GM12865 (cell line): Measurements from ENCODE around the gene AQP5.
A peak's percentile ranks its signal among the peaks of the same experiment; 100 is the strongest.

Experiments used
- DNase-seq: peaks from one replicate; pipeline ENCODE4 v3.0.0; 2010; ENCODE audit warnings: low read depth
- H3K4me3 ChIP-seq: 2 replicates; pipeline ENCODE4 v1.5.1; 2011; ENCODE audit warnings: mild to moderate bottlenecking, low read depth, low read length, control low read depth
- CTCF ChIP-seq: IDR thresholded peaks from 2 replicates; pipeline ENCODE4 v1.5.1; 2011; ENCODE audit warnings: low read length, control low read depth, low read depth, inconsistent platforms; ENCODE audit not compliant: insufficient read depth; ENCODE audit errors: missing control alignments

The AQP5 gene

GRCh38 chr12:49965836-49966235 is 4.2 kb downstream of the AQP5 start:
- no peak for TF ChIP-seq CTCF
- no peak overlapping the region for H3K4me3 ChIP-seq
- DNase-seq, result no peak

DNA sequence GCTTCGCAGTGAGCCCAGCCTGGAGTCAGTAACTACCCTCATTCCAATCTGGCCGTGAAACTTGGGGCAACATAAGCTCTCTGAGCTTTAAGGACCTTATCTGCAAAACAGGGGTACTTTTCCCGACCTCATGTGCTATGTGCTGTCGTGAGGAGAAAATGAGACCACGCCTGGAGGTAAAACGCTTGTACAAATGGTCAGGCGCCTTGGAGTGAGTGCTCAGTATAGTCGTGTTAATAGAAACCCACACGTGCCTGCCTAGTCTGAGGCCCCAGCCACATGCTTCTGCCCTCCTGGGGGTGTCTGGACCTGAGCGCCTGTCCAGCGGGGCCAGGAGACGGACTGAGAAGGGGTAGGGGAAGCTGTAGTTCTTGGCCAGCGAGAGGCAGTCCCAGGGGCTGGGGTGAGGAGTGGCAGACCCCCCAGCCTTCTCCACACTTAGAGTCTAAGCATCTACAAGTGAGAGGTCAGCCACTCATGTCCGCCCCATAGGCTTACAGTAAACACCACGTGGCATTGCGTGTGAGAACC is 4.9 kb downstream of the AQP5 start:
- no peak for DNase-seq
- H3K4me3 ChIP-seq, result no peak overlapping the region

GRCh38 chr12:49967042-49967776 is 5.5 kb downstream of the AQP5 start:
- peak; percentile 92 for DNase-seq
- TF ChIP-seq CTCF, result peak; percentile 95
- peak overlapping the region; percentile 7; the same call in 1 of the 2 replicates for H3K4me3 ChIP-seq

More for the DNA sequence above, 4.9 kb downstream of the AQP5 start:
- TF ChIP-seq CTCF, result no peak

DNA sequence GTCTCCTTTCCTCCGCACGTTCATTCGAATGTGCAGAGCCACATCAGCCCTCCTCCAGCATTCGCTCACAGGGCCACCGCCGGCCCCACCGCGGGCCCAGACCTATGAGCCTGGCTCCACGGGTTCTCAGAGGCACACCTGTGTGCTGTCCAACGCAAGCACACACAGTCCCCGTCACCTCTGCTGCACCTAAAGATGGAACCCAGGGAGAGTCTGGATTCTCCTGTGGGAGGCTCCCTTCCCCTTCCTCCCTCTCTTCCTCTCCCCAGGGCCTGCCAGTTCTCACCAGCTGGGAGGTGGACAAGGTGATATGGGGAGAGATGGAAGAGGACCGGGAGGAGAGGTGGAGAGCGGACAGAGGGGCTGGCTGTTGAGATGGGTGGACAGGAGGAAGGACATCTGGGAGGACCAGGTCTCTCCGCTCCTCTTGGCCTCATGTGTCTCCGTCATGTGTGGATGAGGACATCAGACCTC is 6.1 kb downstream of the AQP5 start:
- no peak overlapping the region for H3K4me3 ChIP-seq

GRCh38 chr12:49968471-49968870 is 6.8 kb downstream of the AQP5 start:
- TF ChIP-seq CTCF, result no peak
- DNase-seq, result no peak
- H3K4me3 ChIP-seq, result no peak overlapping the region

More for the DNA sequence above, 6.1 kb downstream of the AQP5 start:
- no peak for TF ChIP-seq CTCF
- DNase-seq, result no peak

DNA sequence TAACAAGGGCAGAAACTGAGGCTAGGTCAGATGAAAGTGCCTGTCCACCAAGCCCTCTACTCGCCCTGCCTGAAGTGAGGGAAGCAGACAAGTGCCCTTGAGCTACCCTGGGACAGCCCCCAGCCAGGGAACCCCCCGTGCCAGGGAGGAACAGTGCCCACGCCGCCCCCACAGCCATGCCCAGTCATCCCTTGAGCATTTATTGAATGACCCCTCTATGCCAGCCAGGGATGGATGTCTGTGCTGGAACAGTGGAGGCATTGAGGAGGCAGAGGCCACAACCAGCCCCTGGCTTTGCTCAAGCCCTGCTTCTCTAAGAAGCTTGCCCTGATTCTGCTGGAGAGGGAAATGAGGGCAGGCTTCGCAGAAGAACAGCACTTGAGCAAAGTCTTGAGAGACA is 7.4 kb downstream of the AQP5 start:
- no peak for DNase-seq
- no peak for TF ChIP-seq CTCF

More for the DNA sequence above, 7.4 kb downstream of the AQP5 start:
- no peak overlapping the region for H3K4me3 ChIP-seq
